Breast epithelium (tissue), 3 donors: ENCODE results near the gene TBC1D14.

Experiments
- CTCF ChIP-seq, 3 donors: fragments of 450-650 bp; IDR thresholded peaks; one replicate each; pipeline ENCODE4 v1.5.1; 2016 to 2017; ENCODE audit warnings: antibody characterized with exemption in 3 of 3, mild to moderate bottlenecking in 3 of 3, moderate library complexity in 3 of 3
- POLR2A ChIP-seq: fragments of 450-650 bp; IDR thresholded peaks from one replicate; pipeline ENCODE4 v1.6.1; 2016; ENCODE audit warnings: antibody characterized with exemption, mild to moderate bottlenecking, moderate library complexity
- POLR2AphosphoS5 ChIP-seq, 3 donors: sonication (generic); formaldehyde crosslinking; IDR thresholded peaks; one replicate each; pipeline ENCODE4 v1.6.1; 2017; ENCODE audit warnings: antibody characterized with exemption in 3 of 3

GRCh38 chr4:7034262-7035081 lies 124.8 kb downstream of the TBC1D14 start:
- TF ChIP-seq POLR2AphosphoS5 (IDR thresholded peaks at IDR 0.05): no peak
- TF ChIP-seq CTCF (IDR thresholded peaks at IDR 0.05): no peak
- no peak for TF ChIP-seq POLR2A
